ENCODE measurements around the gene MIXL1. TPM values are rescaled to one million over a fixed set of nuclear protein-coding genes. Genes with fewer than 3 reads are reported as not detected.
"Not testable (repeated sequence)": the region's sequence is repeated elsewhere in the genome, so short reads cannot be mapped to it uniquely, and the experiment has no call there.

The MIXL1 gene
- total RNA-seq, 4 donors from 2014 or later = not detected

DNA sequence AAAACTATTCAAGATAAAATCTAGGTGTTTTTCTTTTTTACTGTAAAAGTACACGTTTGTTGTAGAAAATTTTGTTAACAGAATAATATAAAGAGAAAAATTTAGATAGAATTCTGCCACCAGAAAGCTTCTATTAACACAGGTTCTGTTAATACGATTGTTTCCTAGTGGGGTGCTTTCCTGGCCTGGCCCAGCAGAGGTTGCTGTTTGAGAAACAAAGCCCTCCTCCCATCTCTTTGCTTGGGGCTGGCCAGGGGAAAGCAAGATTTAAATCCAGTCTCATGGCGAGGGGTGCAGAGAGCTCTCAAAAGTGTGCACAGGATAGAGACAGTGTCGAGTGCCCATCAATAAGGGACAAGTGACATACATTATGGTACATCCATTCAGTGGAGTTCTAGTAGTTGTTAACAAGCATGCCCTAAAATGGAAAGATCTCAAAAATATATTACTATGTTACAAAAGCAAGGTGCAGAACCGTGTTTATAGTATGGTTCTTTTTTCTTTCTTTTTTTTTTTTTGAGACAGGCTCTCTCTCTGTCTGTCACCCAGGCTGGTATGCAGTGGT, 22.4 kb upstream of the MIXL1 start:
- H3K27ac ChIP-seq = no peak overlapping the region
- no peaks in the 10 kb centered on the region for H3K4me1 ChIP-seq
- no peak overlapping the region for H3K4me3 ChIP-seq
- intact Hi-C loops (cut with DNase I; ENCODE audit: low total_unique reads) = no loop called here
- H3K36me3 ChIP-seq = no peaks in the 10 kb centered on the region
- H3K9me3 ChIP-seq = no peaks in the 10 kb centered on the region
- H3K27me3 ChIP-seq = peaks cover 0 to 4% of the 10 kb centered on the region in 2 donors
- no peak for DNase-seq
- TF ChIP-seq POLR2A (IDR thresholded peaks at IDR 0.05) = no peak
- TF ChIP-seq, protein P1, sequence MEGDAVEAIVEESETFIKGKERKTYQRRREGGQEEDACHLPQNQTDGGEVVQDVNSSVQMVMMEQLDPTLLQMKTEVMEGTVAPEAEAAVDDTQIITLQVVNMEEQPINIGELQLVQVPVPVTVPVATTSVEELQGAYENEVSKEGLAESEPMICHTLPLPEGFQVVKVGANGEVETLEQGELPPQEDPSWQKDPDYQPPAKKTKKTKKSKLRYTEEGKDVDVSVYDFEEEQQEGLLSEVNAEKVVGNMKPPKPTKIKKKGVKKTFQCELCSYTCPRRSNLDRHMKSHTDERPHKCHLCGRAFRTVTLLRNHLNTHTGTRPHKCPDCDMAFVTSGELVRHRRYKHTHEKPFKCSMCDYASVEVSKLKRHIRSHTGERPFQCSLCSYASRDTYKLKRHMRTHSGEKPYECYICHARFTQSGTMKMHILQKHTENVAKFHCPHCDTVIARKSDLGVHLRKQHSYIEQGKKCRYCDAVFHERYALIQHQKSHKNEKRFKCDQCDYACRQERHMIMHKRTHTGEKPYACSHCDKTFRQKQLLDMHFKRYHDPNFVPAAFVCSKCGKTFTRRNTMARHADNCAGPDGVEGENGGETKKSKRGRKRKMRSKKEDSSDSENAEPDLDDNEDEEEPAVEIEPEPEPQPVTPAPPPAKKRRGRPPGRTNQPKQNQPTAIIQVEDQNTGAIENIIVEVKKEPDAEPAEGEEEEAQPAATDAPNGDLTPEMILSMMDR (IDR thresholded peaks at IDR 0.05) = no peak

GRCh38 chr1:226202246-226202645, 21.2 kb upstream of the MIXL1 start:
- H3K36me3 ChIP-seq = no peaks in the 10 kb centered on the region
- no peak overlapping the region for H3K27ac ChIP-seq
- intact Hi-C loops (cut with DNase I; ENCODE audit: low total_unique reads) = no loop called here
- H3K4me3 ChIP-seq = no peak overlapping the region
- no peak for TF ChIP-seq POLR2A (IDR thresholded peaks at IDR 0.05)
- TF ChIP-seq, protein P1 (IDR thresholded peaks at IDR 0.05) = no peak
- H3K4me1 ChIP-seq = no peaks in the 10 kb centered on the region
- peaks cover 0 to 4% of the 10 kb centered on the region in 2 donors for H3K27me3 ChIP-seq
- no peaks in the 10 kb centered on the region for H3K9me3 ChIP-seq
- no peak for DNase-seq

DNA sequence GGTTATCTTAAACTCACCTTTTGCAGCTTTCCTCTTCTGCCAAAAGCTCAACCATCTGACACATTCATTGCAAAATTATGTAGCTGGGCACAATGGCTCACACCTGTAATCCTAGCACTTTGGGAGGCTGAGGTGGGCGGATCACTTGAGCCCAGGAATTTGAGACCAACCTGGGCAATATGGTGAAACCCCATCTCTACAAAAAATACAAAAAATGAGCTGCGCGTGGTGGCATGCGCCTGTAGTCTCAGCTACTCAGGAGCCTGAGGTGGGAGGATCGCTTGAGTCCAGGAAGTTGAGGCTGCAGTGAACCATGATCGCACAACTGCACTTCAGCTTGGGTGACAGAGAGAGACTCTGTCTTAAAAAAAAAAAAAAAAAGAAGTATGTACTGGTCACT, 20.8 kb upstream of the MIXL1 start:
- H3K27me3 ChIP-seq; DNase-seq; H3K36me3 ChIP-seq; H3K4me1 ChIP-seq; H3K9me3 ChIP-seq; H3K4me3 ChIP-seq; H3K27ac ChIP-seq; intact Hi-C loops (cut with DNase I; ENCODE audit: low total_unique reads): not testable (repeated sequence)

DNA sequence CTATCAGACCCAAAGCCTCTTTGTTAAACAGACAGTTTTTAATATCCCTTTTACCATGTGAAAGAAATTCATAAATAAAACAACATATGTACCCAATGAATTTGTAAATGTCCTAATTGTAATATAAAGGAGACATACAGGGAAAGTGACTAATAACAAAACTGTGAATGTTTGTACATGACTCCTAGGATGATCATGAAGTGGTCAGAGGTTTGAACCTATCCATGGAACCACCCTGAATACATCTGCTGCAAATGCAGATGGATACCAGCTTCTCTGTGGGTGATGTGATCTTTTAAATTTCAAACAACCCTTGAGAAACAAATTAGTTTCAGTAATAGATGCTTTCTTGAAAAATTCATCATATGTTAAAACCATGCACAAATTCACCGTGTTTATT, 20.2 kb upstream of the MIXL1 start:
- TF ChIP-seq, protein P1 (IDR thresholded peaks at IDR 0.05) = no peak
- no peak for TF ChIP-seq POLR2A (IDR thresholded peaks at IDR 0.05)

DNA sequence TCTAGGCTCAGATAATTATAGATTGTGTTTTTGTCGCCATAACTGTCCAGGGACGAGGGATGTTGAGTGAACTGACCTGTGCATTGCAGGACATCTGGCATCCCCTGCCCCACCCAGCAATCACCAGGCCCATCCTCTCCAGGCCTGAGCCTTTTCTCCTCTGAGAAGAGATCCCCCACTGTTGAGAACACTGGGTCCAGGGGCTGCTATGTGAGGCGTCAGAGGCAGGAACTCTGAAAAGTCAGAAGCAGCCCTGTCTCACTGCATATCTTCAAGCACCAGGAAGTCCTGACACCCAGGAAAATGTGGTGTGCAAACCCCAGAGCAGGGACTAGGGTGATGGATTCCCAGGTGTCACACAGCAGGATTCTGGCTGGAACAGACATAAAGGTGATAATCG, 19.8 kb upstream of the MIXL1 start:
- H3K4me3 ChIP-seq = no peak overlapping the region
- DNase-seq = no peak
- no peaks in the 10 kb centered on the region for H3K9me3 ChIP-seq
- H3K4me1 ChIP-seq = no peaks in the 10 kb centered on the region
- intact Hi-C loops (cut with DNase I; ENCODE audit: low total_unique reads) = no loop called here
- no peak for TF ChIP-seq POLR2A (IDR thresholded peaks at IDR 0.05)
- TF ChIP-seq, protein P1 (IDR thresholded peaks at IDR 0.05) = no peak
- no peak overlapping the region for H3K27ac ChIP-seq
- peaks cover 0 to 4% of the 10 kb centered on the region in 2 donors for H3K27me3 ChIP-seq
- H3K36me3 ChIP-seq = no peaks in the 10 kb centered on the region

More for the DNA sequence above, 20.2 kb upstream of the MIXL1 start:
- no peaks in the 10 kb centered on the region for H3K36me3 ChIP-seq
- no peak for DNase-seq
- H3K4me1 ChIP-seq = no peaks in the 10 kb centered on the region
- no peak overlapping the region for H3K27ac ChIP-seq
- intact Hi-C loops (cut with DNase I; ENCODE audit: low total_unique reads) = no loop called here
- H3K4me3 ChIP-seq = no peak overlapping the region
- H3K27me3 ChIP-seq = peaks cover 0 to 4% of the 10 kb centered on the region in 2 donors
- H3K9me3 ChIP-seq = no peaks in the 10 kb centered on the region

- intact Hi-C loops (cut with DNase I; ENCODE audit: low total_unique reads) = no loop called here
- no peak overlapping the region for H3K27ac ChIP-seq
- no peaks in the 10 kb centered on the region for H3K36me3 ChIP-seq
- no peak overlapping the region for H3K4me3 ChIP-seq
- no peaks in the 10 kb centered on the region for H3K9me3 ChIP-seq
- DNase-seq = no peak
- no peak for TF ChIP-seq POLR2A (IDR thresholded peaks at IDR 0.05)
- TF ChIP-seq, protein P1 (IDR thresholded peaks at IDR 0.05) = no peak
- no peaks in the 10 kb centered on the region for H3K4me1 ChIP-seq
- H3K27me3 ChIP-seq = peaks cover 0 to 4% of the 10 kb centered on the region in 2 donors
These were observed 19.3 kb upstream of the MIXL1 start for GRCh38 chr1:226204198-226204597.
